ENCODE measurements around the gene KLK15. TPM values are rescaled to one million over a fixed set of nuclear protein-coding genes. Genes with fewer than 3 reads are reported as not detected.

The KLK15 gene
- polyA plus RNA-seq, 2 donors = not detected

- Histone ChIP-seq H3K36me3 (ENCODE audit: control insufficient read depth in 2 of 2, insufficient read depth in 2 of 2, low read length in 1 of 2) (no peaks in the 10 kb centered on the region), H3K9me3 (ENCODE audit: control insufficient read depth in 2 of 2, insufficient read depth in 1 of 2, low read depth in 1 of 2, low read length in 1 of 2) (no peaks in the 10 kb centered on the region), H3K27ac (ENCODE audit: low read depth in 2 of 2, low read length in 1 of 2) (no peak overlapping the region), H3K4me1 (ENCODE audit: control insufficient read depth in 2 of 2, insufficient read depth in 2 of 2, low read length in 1 of 2) (no peaks in the 10 kb centered on the region), H3K4me3 (ENCODE audit: low read depth in 1 of 2, low read length in 2 of 2) (no peak overlapping the region), H3K27me3 (ENCODE audit: control insufficient read depth in 1 of 2, insufficient read depth in 2 of 2, low read length in 2 of 2) (peaks cover 0 to 3% of the 10 kb centered on the region in 2 donors)
- WGBS, 2 donors = 38 to 57% methylated on average over 3 of the region's 3 CpGs
Measured at GRCh38 chr19:50850738-50851137, 17.4 kb upstream of the KLK15 start.

GRCh38 chr19:50844296-50844935, 11.0 kb upstream of the KLK15 start:
- Histone ChIP-seq H3K36me3 (ENCODE audit: control insufficient read depth in 2 of 2, insufficient read depth in 2 of 2, low read length in 1 of 2) (no peaks in the 10 kb centered on the region), H3K27me3 (ENCODE audit: control insufficient read depth in 1 of 2, insufficient read depth in 2 of 2, low read length in 2 of 2) (no peaks in the 10 kb centered on the region), H3K4me3 (ENCODE audit: low read depth in 1 of 2, low read length in 2 of 2) (no peak overlapping the region), H3K4me1 (ENCODE audit: control insufficient read depth in 2 of 2, insufficient read depth in 2 of 2, low read length in 1 of 2) (no peaks in the 10 kb centered on the region), H3K27ac (ENCODE audit: low read depth in 2 of 2, low read length in 1 of 2) (no peak overlapping the region), H3K9me3 (ENCODE audit: control insufficient read depth in 2 of 2, insufficient read depth in 1 of 2, low read depth in 1 of 2, low read length in 1 of 2) (peaks cover 4 to 7% of the 10 kb centered on the region in 2 donors)
- WGBS, 2 donors = 56 to 60% methylated on average over 8 of the region's 8 CpGs

GRCh38 chr19:50843701-50844221, 10.4 kb upstream of the KLK15 start:
- Histone ChIP-seq H3K36me3 (ENCODE audit: control insufficient read depth in 2 of 2, insufficient read depth in 2 of 2, low read length in 1 of 2) (no peaks in the 10 kb centered on the region), H3K4me3 (ENCODE audit: low read depth in 1 of 2, low read length in 2 of 2) (no peak overlapping the region), H3K27ac (ENCODE audit: low read depth in 2 of 2, low read length in 1 of 2) (no peak overlapping the region), H3K9me3 (ENCODE audit: control insufficient read depth in 2 of 2, insufficient read depth in 1 of 2, low read depth in 1 of 2, low read length in 1 of 2) (peaks cover 4 to 7% of the 10 kb centered on the region in 2 donors), H3K27me3 (ENCODE audit: control insufficient read depth in 1 of 2, insufficient read depth in 2 of 2, low read length in 2 of 2) (no peaks in the 10 kb centered on the region), H3K4me1 (ENCODE audit: control insufficient read depth in 2 of 2, insufficient read depth in 2 of 2, low read length in 1 of 2) (no peaks in the 10 kb centered on the region)
- WGBS, 2 donors = 74 to 75% methylated on average over 7 of the region's 7 CpGs

GRCh38 chr19:50843205-50843604, 9.8 kb upstream of the KLK15 start:
- WGBS, 2 donors = 93 to 96% methylated on average over 2 of the region's 2 CpGs
- H3K27ac ChIP-seq (ENCODE audit: low read depth in 2 of 2, low read length in 1 of 2) = no peak overlapping the region

GRCh38 chr19:50842130-50842529, 8.8 kb upstream of the KLK15 start:
- Histone ChIP-seq H3K27me3 (ENCODE audit: control insufficient read depth in 1 of 2, insufficient read depth in 2 of 2, low read length in 2 of 2) (no peaks in the 10 kb centered on the region), H3K9me3 (ENCODE audit: control insufficient read depth in 2 of 2, insufficient read depth in 1 of 2, low read depth in 1 of 2, low read length in 1 of 2) (peaks cover 4 to 7% of the 10 kb centered on the region in 2 donors), H3K4me1 (ENCODE audit: control insufficient read depth in 2 of 2, insufficient read depth in 2 of 2, low read length in 1 of 2) (no peaks in the 10 kb centered on the region), H3K36me3 (ENCODE audit: control insufficient read depth in 2 of 2, insufficient read depth in 2 of 2, low read length in 1 of 2) (no peaks in the 10 kb centered on the region), H3K4me3 (ENCODE audit: low read depth in 1 of 2, low read length in 2 of 2) (no peak overlapping the region), H3K27ac (ENCODE audit: low read depth in 2 of 2, low read length in 1 of 2) (no peak overlapping the region)
- WGBS, 2 donors = 70 to 72% methylated on average over 6 of the region's 6 CpGs

More at GRCh38 chr19:50843205-50843604, 9.8 kb upstream of the KLK15 start:
- Histone ChIP-seq H3K36me3 (ENCODE audit: control insufficient read depth in 2 of 2, insufficient read depth in 2 of 2, low read length in 1 of 2) (no peaks in the 10 kb centered on the region), H3K4me1 (ENCODE audit: control insufficient read depth in 2 of 2, insufficient read depth in 2 of 2, low read length in 1 of 2) (no peaks in the 10 kb centered on the region), H3K9me3 (ENCODE audit: control insufficient read depth in 2 of 2, insufficient read depth in 1 of 2, low read depth in 1 of 2, low read length in 1 of 2) (peaks cover 4 to 7% of the 10 kb centered on the region in 2 donors), H3K27me3 (ENCODE audit: control insufficient read depth in 1 of 2, insufficient read depth in 2 of 2, low read length in 2 of 2) (no peaks in the 10 kb centered on the region), H3K4me3 (ENCODE audit: low read depth in 1 of 2, low read length in 2 of 2) (no peak overlapping the region)

- Histone ChIP-seq H3K27ac (ENCODE audit: low read depth in 2 of 2, low read length in 1 of 2) (no peak overlapping the region), H3K9me3 (ENCODE audit: control insufficient read depth in 2 of 2, insufficient read depth in 1 of 2, low read depth in 1 of 2, low read length in 1 of 2) (peaks cover 4 to 7% of the 10 kb centered on the region in 2 donors), H3K27me3 (ENCODE audit: control insufficient read depth in 1 of 2, insufficient read depth in 2 of 2, low read length in 2 of 2) (no peaks in the 10 kb centered on the region), H3K4me3 (ENCODE audit: low read depth in 1 of 2, low read length in 2 of 2) (no peak overlapping the region), H3K4me1 (ENCODE audit: control insufficient read depth in 2 of 2, insufficient read depth in 2 of 2, low read length in 1 of 2) (peaks cover 0 to 5% of the 10 kb centered on the region in 2 donors), H3K36me3 (ENCODE audit: control insufficient read depth in 2 of 2, insufficient read depth in 2 of 2, low read length in 1 of 2) (no peaks in the 10 kb centered on the region)
- 80 to 83% methylated on average over 10 of the region's 10 CpGs for WGBS, 2 donors
Measured at GRCh38 chr19:50839712-50840655, 6.6 kb upstream of the KLK15 start.

- peaks cover 0 to 5% of the 10 kb centered on the region in 2 donors for H3K4me1 ChIP-seq (ENCODE audit: control insufficient read depth in 2 of 2, insufficient read depth in 2 of 2, low read length in 1 of 2)
- no peaks in the 10 kb centered on the region for H3K27me3 ChIP-seq (ENCODE audit: control insufficient read depth in 1 of 2, insufficient read depth in 2 of 2, low read length in 2 of 2)
- H3K36me3 ChIP-seq (ENCODE audit: control insufficient read depth in 2 of 2, insufficient read depth in 2 of 2, low read length in 1 of 2) = no peaks in the 10 kb centered on the region
- no peak overlapping the region for H3K27ac ChIP-seq (ENCODE audit: low read depth in 2 of 2, low read length in 1 of 2)
- WGBS, 2 donors = 16 to 19% methylated on average over 6 of the region's 6 CpGs
- peaks cover 0 to 2% of the 10 kb centered on the region in 2 donors for H3K9me3 ChIP-seq (ENCODE audit: control insufficient read depth in 2 of 2, insufficient read depth in 1 of 2, low read depth in 1 of 2, low read length in 1 of 2)
- no peak overlapping the region for H3K4me3 ChIP-seq (ENCODE audit: low read depth in 1 of 2, low read length in 2 of 2)
Measured at GRCh38 chr19:50838239-50838638, 4.9 kb upstream of the KLK15 start.

GRCh38 chr19:50837300-50837699, 3.9 kb upstream of the KLK15 start:
- peaks cover 0 to under 1% of the 10 kb centered on the region in 2 donors for H3K9me3 ChIP-seq (ENCODE audit: control insufficient read depth in 2 of 2, insufficient read depth in 1 of 2, low read depth in 1 of 2, low read length in 1 of 2)
- H3K36me3 ChIP-seq (ENCODE audit: control insufficient read depth in 2 of 2, insufficient read depth in 2 of 2, low read length in 1 of 2) = no peaks in the 10 kb centered on the region
- no peak overlapping the region for H3K4me3 ChIP-seq (ENCODE audit: low read depth in 1 of 2, low read length in 2 of 2)
- no peaks in the 10 kb centered on the region for H3K27me3 ChIP-seq (ENCODE audit: control insufficient read depth in 1 of 2, insufficient read depth in 2 of 2, low read length in 2 of 2)
- no peak overlapping the region for H3K27ac ChIP-seq (ENCODE audit: low read depth in 2 of 2, low read length in 1 of 2)
- WGBS, 2 donors = 58 to 59% methylated on average over 10 of the region's 10 CpGs
- H3K4me1 ChIP-seq (ENCODE audit: control insufficient read depth in 2 of 2, insufficient read depth in 2 of 2, low read length in 1 of 2) = peaks cover 0 to 5% of the 10 kb centered on the region in 2 donors

- Histone ChIP-seq H3K4me3 (ENCODE audit: low read depth in 1 of 2, low read length in 2 of 2) (no peak overlapping the region), H3K9me3 (ENCODE audit: control insufficient read depth in 2 of 2, insufficient read depth in 1 of 2, low read depth in 1 of 2, low read length in 1 of 2) (no peaks in the 10 kb centered on the region), H3K36me3 (ENCODE audit: control insufficient read depth in 2 of 2, insufficient read depth in 2 of 2, low read length in 1 of 2) (no peaks in the 10 kb centered on the region), H3K4me1 (ENCODE audit: control insufficient read depth in 2 of 2, insufficient read depth in 2 of 2, low read length in 1 of 2) (peaks cover 0 to 5% of the 10 kb centered on the region in 2 donors), H3K27ac (ENCODE audit: low read depth in 2 of 2, low read length in 1 of 2) (no peak overlapping the region), H3K27me3 (ENCODE audit: control insufficient read depth in 1 of 2, insufficient read depth in 2 of 2, low read length in 2 of 2) (no peaks in the 10 kb centered on the region)
- WGBS, 2 donors = 32 to 46% methylated on average over 19 of the region's 19 CpGs
Measured at GRCh38 chr19:50836543-50837195, 3.3 kb upstream of the KLK15 start.

Measured in esophagus (tissue), 2 donors.